Lower lobe of right lung (tissue), 2 donors: ENCODE results near the gene CCPG1. TPM values are rescaled to one million over a fixed set of nuclear protein-coding genes. Genes with fewer than 3 reads are reported as not detected.

Experiments used
- ATAC-seq, 2 donors: fragments of 200-7000 bp; cut with Tn5 transposase; one replicate each; pipeline ENCODE4 v1.9.1; 2020 to 2022; ENCODE audit warnings: mild to moderate bottlenecking in 2 of 2, moderate library complexity in 2 of 2
- DNase-seq: peaks from one replicate; pipeline ENCODE4 v3.0.0-alpha.2; 2020
- H3K27ac ChIP-seq: fragments of 200-600 bp; one replicate; pipeline ENCODE4 v1.8.0; 2022
- H3K27me3 ChIP-seq: fragments of 200-600 bp; one replicate; pipeline ENCODE4 v1.8.0; 2022; ENCODE audit warnings: low read depth
- H3K36me3 ChIP-seq: fragments of 200-600 bp; one replicate; pipeline ENCODE4 v1.8.0; 2022; ENCODE audit warnings: mild to moderate bottlenecking
- H3K4me1 ChIP-seq: fragments of 200-600 bp; one replicate; pipeline ENCODE4 v1.8.0; 2022
- H3K4me3 ChIP-seq: fragments of 200-600 bp; one replicate; pipeline ENCODE4 v1.8.0; 2022; ENCODE audit warnings: mild to moderate bottlenecking
- H3K9me3 ChIP-seq: fragments of 200-600 bp; one replicate; pipeline ENCODE4 v1.8.0; 2022
- intact Hi-C: fragments of 100-400 bp; cut with DNase I; formaldehyde crosslinking; loops from one replicate; pipeline ENCODE4 v1.11.0; 2022
- total RNA-seq: library from RNA; stranded (reverse); fragmentation: NEBNext Ultra II Directional; extraction: Animal tissue kit (Norgen Biotek cat#: 25700); gene quantifications from one replicate; pipeline ENCODE4 v1.2.1, GENCODE V29; 2021
- TF ChIP-seq, protein P1 (sequence below): fragments of 200-600 bp; IDR thresholded peaks from one replicate; pipeline ENCODE4 v1.8.0; 2022; ENCODE audit warnings: antibody characterized with exemption, mild to moderate bottlenecking
- donor health status: DM: no; HTN: yes; CAD: no; lungs with severe emphysema.

Gene CCPG1
- total RNA-seq, 1 donor from 2014 or later, result 104 TPM

DNA sequence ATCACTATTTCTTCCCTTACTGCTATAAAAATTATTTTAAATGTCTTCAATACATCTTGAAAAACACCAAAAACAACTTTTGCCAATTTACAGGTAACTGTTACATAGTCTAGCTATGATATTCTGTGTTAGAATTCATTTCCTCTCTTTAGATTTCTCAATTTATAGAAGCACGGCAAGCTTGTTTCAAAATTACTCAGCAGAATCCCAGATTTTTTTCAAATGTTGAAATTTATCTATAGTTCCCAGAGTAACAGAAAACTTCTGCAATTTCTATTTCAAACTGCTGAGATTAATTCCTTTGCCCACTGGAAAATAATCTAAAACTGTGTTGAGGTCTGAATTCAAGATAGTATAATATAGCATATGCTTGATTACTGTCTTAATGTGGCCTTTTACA lies 41.2 kb downstream of the CCPG1 start:
- no peak overlapping the region for H3K27ac ChIP-seq
- intact Hi-C loops, result no loop called here
- peaks cover 60% of the 10 kb centered on the region for H3K36me3 ChIP-seq
- no peak overlapping the region for H3K4me3 ChIP-seq
- TF ChIP-seq, protein P1, sequence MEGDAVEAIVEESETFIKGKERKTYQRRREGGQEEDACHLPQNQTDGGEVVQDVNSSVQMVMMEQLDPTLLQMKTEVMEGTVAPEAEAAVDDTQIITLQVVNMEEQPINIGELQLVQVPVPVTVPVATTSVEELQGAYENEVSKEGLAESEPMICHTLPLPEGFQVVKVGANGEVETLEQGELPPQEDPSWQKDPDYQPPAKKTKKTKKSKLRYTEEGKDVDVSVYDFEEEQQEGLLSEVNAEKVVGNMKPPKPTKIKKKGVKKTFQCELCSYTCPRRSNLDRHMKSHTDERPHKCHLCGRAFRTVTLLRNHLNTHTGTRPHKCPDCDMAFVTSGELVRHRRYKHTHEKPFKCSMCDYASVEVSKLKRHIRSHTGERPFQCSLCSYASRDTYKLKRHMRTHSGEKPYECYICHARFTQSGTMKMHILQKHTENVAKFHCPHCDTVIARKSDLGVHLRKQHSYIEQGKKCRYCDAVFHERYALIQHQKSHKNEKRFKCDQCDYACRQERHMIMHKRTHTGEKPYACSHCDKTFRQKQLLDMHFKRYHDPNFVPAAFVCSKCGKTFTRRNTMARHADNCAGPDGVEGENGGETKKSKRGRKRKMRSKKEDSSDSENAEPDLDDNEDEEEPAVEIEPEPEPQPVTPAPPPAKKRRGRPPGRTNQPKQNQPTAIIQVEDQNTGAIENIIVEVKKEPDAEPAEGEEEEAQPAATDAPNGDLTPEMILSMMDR, result no peak
- H3K4me1 ChIP-seq, result no peaks in the 10 kb centered on the region
- no peak for DNase-seq
- H3K27me3 ChIP-seq, result no peaks in the 10 kb centered on the region
- ATAC-seq, result no peak
- H3K9me3 ChIP-seq, result no peaks in the 10 kb centered on the region

DNA sequence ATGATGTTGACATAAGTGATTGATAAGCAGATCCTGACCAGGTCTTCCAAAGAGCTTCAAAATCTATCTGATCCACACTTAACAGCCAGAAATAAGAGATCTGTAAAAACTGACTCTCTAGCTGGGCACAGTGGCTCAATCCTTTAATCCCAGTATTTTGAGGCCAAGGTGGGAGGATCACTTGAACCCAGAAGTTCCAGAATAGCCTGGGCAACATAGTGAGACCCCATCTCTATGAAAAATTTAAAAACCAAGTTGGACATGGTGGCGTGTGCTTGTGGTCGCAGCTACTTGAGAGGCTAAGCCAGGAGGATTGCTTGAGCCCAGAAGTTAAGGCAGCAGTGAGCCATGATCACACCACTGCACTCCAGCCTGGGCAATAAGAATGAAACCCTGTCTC lies 45.5 kb downstream of the CCPG1 start:
- ATAC-seq, result no peak
- Histone ChIP-seq H3K27ac (no peak overlapping the region), H3K4me3 (no peak overlapping the region), H3K9me3 (no peaks in the 10 kb centered on the region), H3K4me1 (no peaks in the 10 kb centered on the region), H3K36me3 (peaks cover 57% of the 10 kb centered on the region), H3K27me3 (no peaks in the 10 kb centered on the region)
- intact Hi-C loops, result no loop called here
- TF ChIP-seq, protein P1, result no peak
- DNase-seq, result no peak

DNA sequence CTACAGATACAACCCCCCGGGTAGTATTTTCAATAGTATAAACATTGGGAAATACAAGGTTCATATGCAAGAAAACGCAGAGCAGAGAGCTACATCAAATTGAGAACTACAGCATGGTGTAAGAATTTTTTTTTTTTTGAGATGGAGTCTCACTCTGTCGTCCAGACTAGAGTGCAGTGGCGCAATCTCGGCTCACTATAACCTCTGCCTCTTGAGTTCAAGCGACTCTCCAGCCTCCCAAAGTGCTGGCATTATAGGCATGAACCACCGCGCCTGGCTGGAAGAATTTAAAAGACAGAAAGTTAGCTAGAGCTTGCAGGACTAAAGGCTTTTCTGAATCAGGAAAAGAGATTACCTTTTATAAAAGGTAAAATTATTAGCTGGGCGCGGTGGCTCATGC lies 47.1 kb downstream of the CCPG1 start:
- Histone ChIP-seq H3K27me3 (no peaks in the 10 kb centered on the region), H3K4me3 (no peak overlapping the region), H3K36me3 (peaks cover 62% of the 10 kb centered on the region), H3K27ac (no peak overlapping the region), H3K9me3 (no peaks in the 10 kb centered on the region), H3K4me1 (no peaks in the 10 kb centered on the region)
- TF ChIP-seq, protein P1, result no peak
- ATAC-seq (peak; percentile 38 to 69), DNase-seq (peak; percentile 68)
- intact Hi-C loops, result no loop called here

DNA sequence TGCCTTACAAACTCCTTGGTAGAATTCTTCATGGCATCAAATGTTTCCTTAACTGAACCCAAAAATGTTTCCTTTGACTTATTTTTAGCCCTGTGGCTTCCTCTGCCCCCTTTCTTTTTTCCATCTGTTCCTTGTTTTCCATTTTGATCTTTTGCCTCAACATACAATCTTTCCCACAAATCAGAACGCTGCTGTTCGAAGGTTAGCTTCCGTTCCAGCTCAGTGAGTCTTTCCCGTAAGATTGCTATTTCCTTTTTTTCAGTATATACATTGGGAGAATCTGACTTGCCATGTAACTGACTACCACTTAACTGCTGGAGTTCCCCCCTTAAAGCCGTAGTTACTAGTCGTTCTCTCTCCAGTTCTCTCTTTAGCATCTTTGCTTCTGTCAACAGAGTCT lies 47.9 kb downstream of the CCPG1 start:
- ATAC-seq (no peak), DNase-seq (no peak)
- Histone ChIP-seq H3K36me3 (peaks cover 63% of the 10 kb centered on the region), H3K4me3 (no peak overlapping the region), H3K27ac (no peak overlapping the region), H3K4me1 (no peaks in the 10 kb centered on the region), H3K9me3 (no peaks in the 10 kb centered on the region), H3K27me3 (no peaks in the 10 kb centered on the region)
- intact Hi-C loops, result no loop called here
- TF ChIP-seq, protein P1, result no peak

DNA sequence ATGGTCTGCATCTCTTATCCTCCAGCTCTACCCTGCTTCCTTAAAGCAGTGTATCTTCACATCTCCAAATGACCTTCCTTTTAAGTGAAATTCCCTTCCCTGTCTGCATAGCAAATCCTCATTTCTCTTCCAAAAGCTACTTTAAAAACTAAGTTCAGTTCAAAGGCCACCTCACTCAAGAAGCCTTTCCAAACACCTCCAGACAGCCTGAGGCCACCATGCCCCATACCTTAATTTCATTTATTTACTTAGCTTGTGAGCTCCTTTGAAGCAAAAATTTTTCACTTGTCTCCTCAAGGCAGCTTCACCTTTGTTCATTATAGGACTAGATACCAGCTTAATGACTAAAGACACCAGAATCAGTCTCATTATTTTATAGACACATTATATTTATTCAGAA lies 49.7 kb downstream of the CCPG1 start:
- TF ChIP-seq, protein P1, result no peak
- Histone ChIP-seq H3K36me3 (peaks cover 68% of the 10 kb centered on the region), H3K4me1 (no peaks in the 10 kb centered on the region), H3K4me3 (no peak overlapping the region), H3K9me3 (no peaks in the 10 kb centered on the region), H3K27ac (no peak overlapping the region), H3K27me3 (no peaks in the 10 kb centered on the region)
- ATAC-seq (no peak), DNase-seq (no peak)
- intact Hi-C loops, result no loop called here

DNA sequence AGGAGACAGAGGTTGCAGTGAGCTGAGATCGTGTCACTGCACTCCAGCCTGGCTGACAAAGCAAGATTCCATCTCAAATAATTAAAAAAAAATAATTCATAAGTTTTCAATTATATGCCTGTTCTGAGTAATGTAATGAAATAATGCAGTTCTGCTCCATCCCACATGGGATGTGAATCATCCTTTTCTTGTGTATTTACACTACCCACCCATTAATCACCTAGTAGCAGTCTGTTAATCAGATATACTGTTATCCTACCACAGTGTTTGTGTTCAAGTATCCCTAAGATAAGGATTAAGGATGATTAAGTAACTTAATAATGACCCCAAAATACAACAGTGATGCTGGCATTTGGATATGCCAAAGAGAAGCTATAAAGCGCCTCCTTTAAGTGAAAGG lies 50.4 kb downstream of the CCPG1 start:
- Histone ChIP-seq H3K36me3 (peaks cover 68% of the 10 kb centered on the region), H3K4me3 (no peak overlapping the region), H3K27ac (no peak overlapping the region), H3K4me1 (no peaks in the 10 kb centered on the region), H3K27me3 (no peaks in the 10 kb centered on the region), H3K9me3 (no peaks in the 10 kb centered on the region)
- ATAC-seq, result no peak
- no peak for DNase-seq
- TF ChIP-seq, protein P1, result no peak
- intact Hi-C loops, result no loop called here
